ENCODE results near the gene OR52E1. TPM values are rescaled to one million over a fixed set of nuclear protein-coding genes. Genes with fewer than 3 reads are reported as not detected.
"Not testable (repeated sequence)": the region's sequence is repeated elsewhere in the genome, so short reads cannot be mapped to it uniquely, and the experiment has no call there.

OR52E1 gene
- total RNA-seq, 6 donors from 2014 or later: not detected

DNA sequence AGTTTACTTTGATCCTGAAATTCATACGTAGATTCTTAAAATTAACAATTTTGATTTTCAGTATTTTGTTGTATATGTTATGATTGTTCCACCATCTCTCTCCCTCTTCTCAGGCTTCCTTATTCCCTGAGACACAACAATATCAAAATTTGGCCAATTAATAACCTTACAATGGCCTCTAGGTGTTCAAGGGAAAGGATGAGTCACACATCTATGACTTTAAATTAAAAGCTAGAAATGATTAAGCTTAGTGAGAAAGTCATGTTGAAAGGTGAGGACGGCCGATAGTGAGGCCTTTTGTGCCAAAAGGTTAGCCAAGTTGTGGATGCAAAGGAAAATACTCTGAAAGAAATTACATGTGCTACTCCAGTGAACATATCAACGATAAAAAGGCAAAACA lies 28.5 kb upstream of the OR52E1 start:
- Histone ChIP-seq H3K4me3 (no peak overlapping the region), H3K27me3 (no peaks in the 10 kb centered on the region), H3K9me3 (no peaks in the 10 kb centered on the region), H3K4me1 (no peaks in the 10 kb centered on the region), H3K36me3 (no peaks in the 10 kb centered on the region), H3K27ac (no peak overlapping the region)
- TF ChIP-seq POLR2AphosphoS5 (IDR thresholded peaks at IDR 0.05) (no peak), POLR2A (IDR thresholded peaks at IDR 0.05) (no peak), EP300 (IDR thresholded peaks at IDR 0.05) (no peak)
- TF ChIP-seq, protein P1, sequence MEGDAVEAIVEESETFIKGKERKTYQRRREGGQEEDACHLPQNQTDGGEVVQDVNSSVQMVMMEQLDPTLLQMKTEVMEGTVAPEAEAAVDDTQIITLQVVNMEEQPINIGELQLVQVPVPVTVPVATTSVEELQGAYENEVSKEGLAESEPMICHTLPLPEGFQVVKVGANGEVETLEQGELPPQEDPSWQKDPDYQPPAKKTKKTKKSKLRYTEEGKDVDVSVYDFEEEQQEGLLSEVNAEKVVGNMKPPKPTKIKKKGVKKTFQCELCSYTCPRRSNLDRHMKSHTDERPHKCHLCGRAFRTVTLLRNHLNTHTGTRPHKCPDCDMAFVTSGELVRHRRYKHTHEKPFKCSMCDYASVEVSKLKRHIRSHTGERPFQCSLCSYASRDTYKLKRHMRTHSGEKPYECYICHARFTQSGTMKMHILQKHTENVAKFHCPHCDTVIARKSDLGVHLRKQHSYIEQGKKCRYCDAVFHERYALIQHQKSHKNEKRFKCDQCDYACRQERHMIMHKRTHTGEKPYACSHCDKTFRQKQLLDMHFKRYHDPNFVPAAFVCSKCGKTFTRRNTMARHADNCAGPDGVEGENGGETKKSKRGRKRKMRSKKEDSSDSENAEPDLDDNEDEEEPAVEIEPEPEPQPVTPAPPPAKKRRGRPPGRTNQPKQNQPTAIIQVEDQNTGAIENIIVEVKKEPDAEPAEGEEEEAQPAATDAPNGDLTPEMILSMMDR (IDR thresholded peaks at IDR 0.05): no peak
- ATAC-seq (ENCODE audit: low FRiP score in 2 of 2) (no peak), DNase-seq (no peak)
- 71 to 75% methylated on average over 4 of the region's 4 CpGs for WGBS, 2 donors

GRCh38 chr11:5042091-5042490 lies 27.3 kb upstream of the OR52E1 start:
- Histone ChIP-seq H3K4me1 (no peaks in the 10 kb centered on the region), H3K36me3 (no peaks in the 10 kb centered on the region), H3K4me3 (no peak overlapping the region), H3K27me3 (no peaks in the 10 kb centered on the region), H3K27ac (no peak overlapping the region), H3K9me3 (no peaks in the 10 kb centered on the region)
- 66 to 94% methylated on average over 3 of the region's 3 CpGs for WGBS, 2 donors
- no peak for ATAC-seq (ENCODE audit: low FRiP score in 2 of 2)
- no peak for DNase-seq
- TF ChIP-seq, protein P1 (IDR thresholded peaks at IDR 0.05): no peak

DNA sequence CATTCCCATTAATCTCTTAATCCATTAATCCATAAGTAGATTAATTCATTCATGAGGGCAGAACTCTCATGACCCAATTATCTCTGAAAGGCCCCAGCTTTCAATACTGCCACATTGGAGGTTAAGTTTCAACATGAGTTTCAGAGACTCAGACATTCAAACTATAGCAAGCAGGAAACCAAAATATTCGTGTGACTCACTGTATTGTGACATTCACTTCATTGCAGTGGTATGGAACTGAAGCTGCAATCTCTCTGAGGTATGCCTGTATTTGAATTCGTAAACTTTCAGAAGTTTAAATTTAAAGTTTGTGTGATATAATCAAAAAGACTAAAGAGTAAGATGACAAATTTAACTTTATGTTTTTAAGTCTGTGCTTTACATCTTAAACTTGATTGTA lies 26.0 kb upstream of the OR52E1 start:
- Histone ChIP-seq H3K4me3 (no peak overlapping the region), H3K27ac (no peak overlapping the region), H3K36me3 (no peaks in the 10 kb centered on the region), H3K4me1 (no peaks in the 10 kb centered on the region), H3K9me3 (no peaks in the 10 kb centered on the region), H3K27me3 (no peaks in the 10 kb centered on the region)
- TF ChIP-seq POLR2A (IDR thresholded peaks at IDR 0.05) (no peak), EP300 (IDR thresholded peaks at IDR 0.05) (no peak), POLR2AphosphoS5 (IDR thresholded peaks at IDR 0.05) (no peak)
- TF ChIP-seq, protein P1 (IDR thresholded peaks at IDR 0.05): no peak
- no peak for ATAC-seq (ENCODE audit: low FRiP score in 2 of 2)
- WGBS, 2 donors: 65 to 70% methylated on average over 2 of the region's 2 CpGs
- no peak for DNase-seq

- Histone ChIP-seq H3K4me1 (no peaks in the 10 kb centered on the region), H3K27ac (no peak within 1 kb of the TSS), H3K36me3 (no peaks in the 10 kb centered on the region), H3K9me3 (no peaks in the 10 kb centered on the region), H3K4me3 (no peak within 1 kb of the TSS), H3K27me3 (no peaks in the 10 kb centered on the region)
- TF ChIP-seq, protein P1 (IDR thresholded peaks at IDR 0.05): no peak
- no peak for TF ChIP-seq POLR2AphosphoS5 (IDR thresholded peaks at IDR 0.05)
- no peak for TF ChIP-seq EP300 (IDR thresholded peaks at IDR 0.05)
- TF ChIP-seq POLR2A (IDR thresholded peaks at IDR 0.05): no peak
- WGBS, 2 donors: 84 to 100% methylated on average over 1 of the region's 1 CpG
- no peak for DNase-seq
- no peak for ATAC-seq (ENCODE audit: low FRiP score in 2 of 2)
Observed at GRCh38 chr11:5046226-5046625, 23.1 kb upstream of the OR52E1 start, which contains the start of gene OR52J3. Gene OR52J3, plus strand, starts transcription at chr11:5046526. Its CDS starts 0 bp downstream, at chr11:5046526.

- no peak for DNase-seq
- TF ChIP-seq POLR2A (IDR thresholded peaks at IDR 0.05) (no peak), EP300 (IDR thresholded peaks at IDR 0.05) (no peak), POLR2AphosphoS5 (IDR thresholded peaks at IDR 0.05) (no peak)
- no peaks in the 10 kb centered on the region for H3K36me3 ChIP-seq
- H3K9me3 ChIP-seq: no peaks in the 10 kb centered on the region
- ATAC-seq (ENCODE audit: low FRiP score in 2 of 2): no peak
- H3K4me3 ChIP-seq: no peak overlapping the region
- no peaks in the 10 kb centered on the region for H3K27me3 ChIP-seq
- 77 to 83% methylated on average over 15 of the region's 15 CpGs for WGBS, 2 donors
- H3K27ac ChIP-seq: no peak overlapping the region
- no peaks in the 10 kb centered on the region for H3K4me1 ChIP-seq
Observed at GRCh38 chr11:5046754-5047330, 22.5 kb upstream of the OR52E1 start.

DNA sequence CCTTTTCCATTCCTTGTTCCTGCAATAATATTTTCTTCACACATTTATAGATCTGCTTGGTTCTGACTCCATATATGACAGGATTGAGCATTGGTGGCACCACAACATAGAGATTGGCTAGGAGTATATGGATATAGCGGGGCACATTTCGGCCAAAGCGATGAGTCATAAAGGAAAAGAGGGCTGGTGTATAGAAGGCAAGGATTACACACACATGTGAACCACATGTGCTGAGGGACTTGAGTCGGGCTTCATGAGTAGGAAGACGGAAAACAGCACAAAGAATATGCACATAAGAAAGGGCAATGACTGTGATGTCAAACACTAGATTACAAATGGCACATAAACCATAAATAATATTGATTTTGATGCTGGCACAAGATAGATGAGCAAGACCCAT lies 10.7 kb upstream of the OR52E1 start:
- H3K27ac ChIP-seq; DNase-seq; ATAC-seq (ENCODE audit: low FRiP score in 2 of 2); H3K36me3 ChIP-seq; H3K4me3 ChIP-seq; H3K27me3 ChIP-seq; H3K4me1 ChIP-seq; H3K9me3 ChIP-seq: not testable (repeated sequence)
- 80 to 85% methylated on average over 5 of the region's 5 CpGs for WGBS, 2 donors

All from upper lobe of left lung (tissue), 6 donors.